ENCODE results near the gene SMCP. TPM values are rescaled to one million over a fixed set of nuclear protein-coding genes. Genes with fewer than 3 reads are reported as not detected.

SMCP gene
- total RNA-seq, 1 donor, result not detected

GRCh38 chr1:152884966-152885624, 7.0 kb downstream of the SMCP start:
- Histone ChIP-seq H2AFZ (ENCODE audit: low read length) (no peak overlapping the region), H3K9me3 (ENCODE audit: low read depth, low read length) (no peaks in the 10 kb centered on the region), H3K27ac (ENCODE audit: low read depth, low read length) (peak overlapping the region; percentile 30), H3K27me3 (ENCODE audit: insufficient read depth, low read length) (no peaks in the 10 kb centered on the region), H3K4me3 (ENCODE audit: insufficient read depth, low read length) (no peak overlapping the region), H3K36me3 (ENCODE audit: insufficient read depth, low read length) (no peaks in the 10 kb centered on the region), H3K79me2 (ENCODE audit: insufficient read depth, low read length) (no peaks in the 10 kb centered on the region), H3K4me1 (ENCODE audit: insufficient read depth, low read length) (peaks cover 22% of the 10 kb centered on the region), H4K20me1 (ENCODE audit: insufficient read depth, low read length) (no peaks in the 10 kb centered on the region), H3K4me2 (ENCODE audit: insufficient read depth, low read length) (peak overlapping the region; percentile 52)
- TF ChIP-seq CTCF (IDR thresholded peaks at IDR 0.05; ENCODE audit: extremely low read depth, low read depth, low read length), result no peak
- DNase-seq (ENCODE audit: insufficient read length, low spot score, missing footprints), result peak; percentile 52

- no peak for TF ChIP-seq CTCF (IDR thresholded peaks at IDR 0.05; ENCODE audit: extremely low read depth, low read depth, low read length)
- H3K4me1 ChIP-seq (ENCODE audit: insufficient read depth, low read length), result peaks cover 22% of the 10 kb centered on the region
- H3K9me3 ChIP-seq (ENCODE audit: low read depth, low read length), result no peaks in the 10 kb centered on the region
- peak overlapping the region; percentile 13 for H3K4me2 ChIP-seq (ENCODE audit: insufficient read depth, low read length)
- H3K27me3 ChIP-seq (ENCODE audit: insufficient read depth, low read length), result no peaks in the 10 kb centered on the region
- H2AFZ ChIP-seq (ENCODE audit: low read length), result no peak overlapping the region
- no peak overlapping the region for H3K4me3 ChIP-seq (ENCODE audit: insufficient read depth, low read length)
- DNase-seq (ENCODE audit: insufficient read length, low spot score, missing footprints), result no peak
- H4K20me1 ChIP-seq (ENCODE audit: insufficient read depth, low read length), result no peaks in the 10 kb centered on the region
- H3K27ac ChIP-seq (ENCODE audit: low read depth, low read length), result no peak overlapping the region
- no peaks in the 10 kb centered on the region for H3K36me3 ChIP-seq (ENCODE audit: insufficient read depth, low read length)
- H3K79me2 ChIP-seq (ENCODE audit: insufficient read depth, low read length), result no peaks in the 10 kb centered on the region
These were observed 8.0 kb downstream of the SMCP start for GRCh38 chr1:152886085-152886484.

GRCh38 chr1:152886758-152887409, 8.8 kb downstream of the SMCP start:
- DNase-seq (ENCODE audit: insufficient read length, low spot score, missing footprints), result peak; percentile 58
- Histone ChIP-seq H3K4me3 (ENCODE audit: insufficient read depth, low read length) (no peak overlapping the region), H3K9me3 (ENCODE audit: low read depth, low read length) (no peaks in the 10 kb centered on the region), H4K20me1 (ENCODE audit: insufficient read depth, low read length) (no peaks in the 10 kb centered on the region), H3K4me1 (ENCODE audit: insufficient read depth, low read length) (peaks cover 22% of the 10 kb centered on the region), H3K4me2 (ENCODE audit: insufficient read depth, low read length) (no peak overlapping the region), H3K27ac (ENCODE audit: low read depth, low read length) (no peak overlapping the region), H2AFZ (ENCODE audit: low read length) (no peak overlapping the region), H3K36me3 (ENCODE audit: insufficient read depth, low read length) (no peaks in the 10 kb centered on the region), H3K27me3 (ENCODE audit: insufficient read depth, low read length) (no peaks in the 10 kb centered on the region), H3K79me2 (ENCODE audit: insufficient read depth, low read length) (no peaks in the 10 kb centered on the region)
- TF ChIP-seq CTCF (IDR thresholded peaks at IDR 0.05; ENCODE audit: extremely low read depth, low read depth, low read length), result no peak

- Histone ChIP-seq H2AFZ (ENCODE audit: low read length) (no peak overlapping the region), H4K20me1 (ENCODE audit: insufficient read depth, low read length) (no peaks in the 10 kb centered on the region), H3K4me2 (ENCODE audit: insufficient read depth, low read length) (no peak overlapping the region), H3K4me1 (ENCODE audit: insufficient read depth, low read length) (peaks cover 22% of the 10 kb centered on the region), H3K4me3 (ENCODE audit: insufficient read depth, low read length) (no peak overlapping the region), H3K27me3 (ENCODE audit: insufficient read depth, low read length) (no peaks in the 10 kb centered on the region), H3K9me3 (ENCODE audit: low read depth, low read length) (no peaks in the 10 kb centered on the region), H3K36me3 (ENCODE audit: insufficient read depth, low read length) (no peaks in the 10 kb centered on the region), H3K27ac (ENCODE audit: low read depth, low read length) (no peak overlapping the region), H3K79me2 (ENCODE audit: insufficient read depth, low read length) (no peaks in the 10 kb centered on the region)
- no peak for DNase-seq (ENCODE audit: insufficient read length, low spot score, missing footprints)
- no peak for TF ChIP-seq CTCF (IDR thresholded peaks at IDR 0.05; ENCODE audit: extremely low read depth, low read depth, low read length)
These were observed 10.0 kb downstream of the SMCP start for GRCh38 chr1:152888126-152888525.
